ENCODE results near the gene STMN3.

DNA sequence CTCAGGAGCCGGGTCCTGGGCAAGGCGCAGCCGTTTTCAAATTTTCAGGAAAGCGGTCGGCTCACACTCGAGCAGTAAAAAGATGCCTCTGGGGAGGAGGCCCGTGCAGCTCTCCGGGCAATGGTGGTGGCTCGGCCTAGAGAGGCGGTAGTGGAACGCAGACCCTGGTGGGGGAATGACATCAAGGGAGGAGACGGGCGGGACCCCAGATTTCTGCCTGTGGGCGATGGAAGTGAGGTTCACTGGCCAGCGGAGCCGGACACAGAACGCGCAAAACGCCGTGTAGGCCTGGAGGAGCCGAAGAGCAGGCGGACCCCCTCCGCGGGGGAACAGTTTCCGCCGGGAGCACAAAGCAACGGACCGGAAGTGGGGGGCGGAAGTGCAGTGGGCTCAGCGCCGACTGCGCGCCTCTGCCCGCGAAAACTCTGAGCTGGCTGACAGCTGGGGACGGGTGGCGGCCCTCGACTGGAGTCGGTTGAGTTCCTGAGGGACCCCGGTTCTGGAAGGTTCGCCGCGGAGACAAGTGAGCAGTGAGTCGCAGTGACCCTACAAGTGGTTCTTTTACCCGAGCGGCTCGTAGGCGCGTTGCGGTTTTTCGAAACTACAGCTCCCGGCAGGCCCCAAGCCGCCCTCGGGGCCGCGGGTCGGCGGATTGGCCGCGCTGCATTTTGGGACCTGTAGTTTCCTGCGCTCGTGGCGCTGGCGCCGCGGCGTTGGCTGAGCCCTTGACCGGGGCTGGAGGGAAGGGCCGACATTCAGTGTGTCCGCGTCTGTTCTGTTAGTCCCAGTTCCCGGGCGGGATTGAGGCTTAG is 4.9 kb upstream of the STMN3 start, which contains the start of gene RTEL1:
- TF ChIP-seq, protein P1, sequence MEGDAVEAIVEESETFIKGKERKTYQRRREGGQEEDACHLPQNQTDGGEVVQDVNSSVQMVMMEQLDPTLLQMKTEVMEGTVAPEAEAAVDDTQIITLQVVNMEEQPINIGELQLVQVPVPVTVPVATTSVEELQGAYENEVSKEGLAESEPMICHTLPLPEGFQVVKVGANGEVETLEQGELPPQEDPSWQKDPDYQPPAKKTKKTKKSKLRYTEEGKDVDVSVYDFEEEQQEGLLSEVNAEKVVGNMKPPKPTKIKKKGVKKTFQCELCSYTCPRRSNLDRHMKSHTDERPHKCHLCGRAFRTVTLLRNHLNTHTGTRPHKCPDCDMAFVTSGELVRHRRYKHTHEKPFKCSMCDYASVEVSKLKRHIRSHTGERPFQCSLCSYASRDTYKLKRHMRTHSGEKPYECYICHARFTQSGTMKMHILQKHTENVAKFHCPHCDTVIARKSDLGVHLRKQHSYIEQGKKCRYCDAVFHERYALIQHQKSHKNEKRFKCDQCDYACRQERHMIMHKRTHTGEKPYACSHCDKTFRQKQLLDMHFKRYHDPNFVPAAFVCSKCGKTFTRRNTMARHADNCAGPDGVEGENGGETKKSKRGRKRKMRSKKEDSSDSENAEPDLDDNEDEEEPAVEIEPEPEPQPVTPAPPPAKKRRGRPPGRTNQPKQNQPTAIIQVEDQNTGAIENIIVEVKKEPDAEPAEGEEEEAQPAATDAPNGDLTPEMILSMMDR (IDR thresholded peaks at IDR 0.05): peak in 1 of 3 experiments; percentile 21
- TF ChIP-seq POLR2A (IDR thresholded peaks at IDR 0.05) (peak in 1 of 2 donors; percentile 24), POLR2AphosphoS5 (IDR thresholded peaks at IDR 0.05; ENCODE audit: insufficient read depth in 1 of 2, low read depth in 1 of 2) (peak; percentile 88 to 91)

Data from vagina (tissue), 2 donors.